HG02798 (cell line): ENCODE data around the gene DOCK9.
"Not testable (repeated sequence)": the region's sequence is repeated elsewhere in the genome, so short reads cannot be mapped to it uniquely, and the experiment has no call there.

Experiments
- ATAC-seq: cut with Tn5 transposase; IDR thresholded peaks from one replicate; pipeline ENCODE4 v1.9.1; 2021; ENCODE audit warnings: mild to moderate bottlenecking; ENCODE audit not compliant: unreplicated experiment, poor library complexity

The DOCK9 gene

GRCh38 chr13:98921015-98921580 is 56.8 kb downstream of the DOCK9 start:
- no peak for ATAC-seq

GRCh38 chr13:98919566-98919965 is 58.3 kb downstream of the DOCK9 start:
- ATAC-seq, result no peak

GRCh38 chr13:98918771-98919170 is 59.1 kb downstream of the DOCK9 start:
- no peak for ATAC-seq

GRCh38 chr13:98917116-98917515 is 60.7 kb downstream of the DOCK9 start:
- no peak for ATAC-seq

- ATAC-seq, result no peak
Measured at GRCh38 chr13:98916403-98916802, 61.5 kb downstream of the DOCK9 start.

DNA sequence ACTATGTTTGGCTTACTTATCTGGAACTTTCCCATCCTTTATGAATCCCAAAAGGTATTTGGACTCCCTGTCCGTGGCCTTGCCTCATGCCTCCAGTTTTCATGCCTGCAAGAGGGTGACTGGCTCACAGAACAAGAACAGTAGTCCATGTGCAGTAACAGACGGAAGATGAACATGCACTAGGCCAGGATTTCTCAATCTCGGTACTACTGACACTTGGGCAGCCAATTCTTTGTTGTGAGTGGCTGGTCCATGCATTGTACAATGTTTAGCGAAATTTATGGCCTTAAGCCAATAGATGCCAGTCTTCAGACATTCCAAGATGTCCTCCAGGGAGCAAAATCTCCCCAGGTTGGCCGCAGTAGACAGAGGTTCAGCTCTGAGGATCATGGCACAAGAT is 61.9 kb downstream of the DOCK9 start:
- ATAC-seq, result no peak

- ATAC-seq, result no peak
Measured at GRCh38 chr13:98915563-98915962, 62.3 kb downstream of the DOCK9 start.

DNA sequence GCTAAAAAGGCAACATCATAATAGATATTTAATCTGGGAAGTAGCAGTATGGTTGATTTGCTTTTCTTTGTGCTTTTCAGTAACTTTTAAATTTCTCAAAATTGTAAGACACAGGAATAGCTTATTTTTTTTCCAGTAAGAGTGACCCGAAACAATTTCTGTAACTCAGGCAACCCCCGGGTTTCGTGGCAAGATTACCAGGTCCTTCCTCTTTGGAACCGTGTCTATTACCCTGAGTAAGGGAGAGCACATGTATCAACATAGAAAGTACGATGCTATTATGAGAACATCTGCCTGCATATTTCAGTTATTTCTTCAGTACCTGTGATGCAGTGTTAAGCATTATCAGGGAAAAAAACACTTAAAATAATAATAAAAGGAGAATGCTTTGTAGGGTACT is 64.1 kb downstream of the DOCK9 start:
- no peak for ATAC-seq

DNA sequence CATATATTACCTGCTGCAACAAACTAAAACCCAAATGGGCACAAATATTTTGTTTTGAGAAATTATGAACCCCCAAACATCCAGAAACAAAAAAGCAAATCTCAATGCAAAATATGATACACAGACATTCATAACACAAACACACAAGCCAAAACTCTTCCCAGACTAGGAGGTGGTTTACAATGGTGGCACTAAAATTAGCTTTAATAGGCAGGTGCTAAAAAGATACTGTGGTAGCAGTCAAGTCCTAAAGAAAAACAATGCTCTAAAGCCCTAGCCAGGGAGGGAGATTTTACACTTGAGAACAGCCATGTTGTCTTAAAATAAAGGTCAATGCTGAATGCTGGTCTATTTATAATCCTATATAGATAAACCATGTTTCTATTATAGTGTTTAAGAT is 65.0 kb downstream of the DOCK9 start:
- no peak for ATAC-seq

- ATAC-seq, result no peak
Measured at GRCh38 chr13:98910501-98910951, 67.3 kb downstream of the DOCK9 start.

DNA sequence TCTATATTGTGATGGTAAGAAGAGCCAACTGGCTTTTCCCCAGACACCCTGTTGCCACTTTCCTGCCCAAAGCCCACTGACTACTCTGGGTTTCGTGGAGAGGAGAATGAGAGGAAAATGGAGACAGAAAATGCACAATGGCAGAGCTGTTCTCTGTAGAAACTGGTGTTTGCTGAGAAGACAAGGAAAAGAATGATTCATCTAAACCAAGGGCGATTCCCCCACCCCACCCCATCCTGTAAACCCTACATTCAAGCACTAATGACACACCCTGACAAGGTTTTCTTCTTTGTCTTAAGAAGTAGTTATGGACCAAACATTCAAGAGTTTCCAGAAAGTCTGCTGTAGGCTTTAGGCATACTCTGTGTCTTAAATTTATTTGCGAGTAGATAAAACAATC is 68.8 kb downstream of the DOCK9 start:
- ATAC-seq, result no peak

DNA sequence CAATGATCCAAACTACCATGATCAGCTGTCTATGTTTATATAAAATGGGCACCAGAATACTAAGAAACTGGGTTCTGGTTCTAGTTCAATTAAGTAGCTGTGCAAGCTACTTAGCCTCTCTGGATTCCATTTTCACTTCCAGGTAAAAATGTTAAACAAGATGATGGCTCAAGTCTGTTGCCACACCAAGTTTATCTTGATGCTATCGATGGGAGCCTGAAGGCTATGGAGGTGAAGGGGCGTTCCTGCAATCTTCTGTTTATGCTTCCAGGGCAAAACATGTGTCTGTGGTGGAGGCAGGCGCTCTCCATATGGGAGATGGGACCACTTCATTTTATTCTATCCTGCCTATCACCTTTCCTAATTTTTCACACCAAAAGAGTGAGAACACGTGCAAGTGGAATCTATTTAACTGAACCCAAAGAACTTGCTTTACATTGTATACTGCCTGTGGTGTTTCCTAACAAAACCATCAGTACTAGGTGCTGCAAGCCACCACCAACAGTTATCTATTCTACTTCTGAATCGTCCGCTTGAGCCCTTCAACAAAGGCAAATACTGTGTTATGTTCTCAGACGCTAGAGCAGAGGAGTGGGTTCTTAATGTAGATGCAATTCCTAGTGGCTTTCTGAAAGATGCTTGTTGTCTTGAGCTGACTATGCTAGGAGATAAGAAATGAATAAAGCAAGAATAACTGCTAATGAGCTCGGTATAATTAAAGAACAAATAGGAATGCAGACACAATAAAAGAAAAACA is 70.9 kb downstream of the DOCK9 start:
- ATAC-seq, result no peak

- ATAC-seq, result no peak
Measured at GRCh38 chr13:98905199-98905598, 72.7 kb downstream of the DOCK9 start.

DNA sequence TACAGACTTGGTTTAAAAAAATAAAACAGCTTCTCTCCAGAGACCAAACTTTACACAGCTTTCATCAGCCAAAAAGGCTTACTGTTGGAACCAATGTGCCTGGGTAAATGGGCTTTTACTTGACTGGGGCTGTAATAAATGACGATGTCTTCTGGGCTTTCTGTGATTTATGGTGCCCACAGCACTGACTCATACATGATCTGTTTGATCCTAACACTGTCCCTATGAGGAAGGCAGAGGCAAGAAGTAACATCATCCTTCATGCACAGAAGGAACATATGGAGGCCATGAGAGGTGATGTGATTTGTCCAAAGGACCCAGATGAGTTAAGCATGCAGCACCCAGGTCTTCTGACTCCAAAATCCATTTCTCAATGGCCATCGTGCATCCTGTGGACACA is 77.4 kb downstream of the DOCK9 start:
- no peak for ATAC-seq

DNA sequence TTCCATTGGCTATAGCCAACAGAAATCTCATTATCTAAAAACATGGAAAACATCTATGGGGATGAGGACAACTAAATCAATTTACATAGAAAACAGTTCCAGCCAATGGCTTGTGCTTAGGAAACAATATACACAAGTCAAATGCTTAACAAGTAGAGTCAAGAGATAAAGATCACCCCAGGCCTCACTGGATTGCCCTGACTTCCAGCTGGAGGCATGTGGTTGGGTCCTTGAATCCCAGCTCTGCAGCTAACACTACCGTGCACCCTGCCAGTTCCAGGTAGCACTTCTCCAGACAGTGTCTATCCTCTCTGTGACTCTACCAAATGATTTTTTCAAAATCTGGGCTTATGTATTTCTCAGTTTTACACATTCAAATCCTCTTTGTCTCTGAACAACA is 80.2 kb downstream of the DOCK9 start:
- no peak for ATAC-seq

DNA sequence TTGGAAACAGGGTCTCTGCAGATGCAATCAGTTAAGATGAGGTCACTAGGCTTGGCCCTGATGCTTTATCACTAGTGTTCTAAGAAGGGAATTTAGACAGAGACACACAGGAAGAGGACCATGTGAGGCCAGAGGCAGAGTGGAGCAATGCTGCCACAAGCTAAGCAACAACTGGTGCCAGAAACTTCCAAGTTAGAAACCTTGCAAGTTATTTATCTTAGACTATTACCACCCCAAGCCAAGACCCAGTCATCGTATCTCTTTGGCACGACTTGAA is 81.1 kb downstream of the DOCK9 start:
- ATAC-seq, result no peak

- no peak for ATAC-seq
Measured at GRCh38 chr13:98896083-98896867, 81.6 kb downstream of the DOCK9 start.

- not testable (repeated sequence) for ATAC-seq
Measured at GRCh38 chr13:98894814-98895213, 83.0 kb downstream of the DOCK9 start.

GRCh38 chr13:98893371-98893770 is 84.5 kb downstream of the DOCK9 start:
- no peak for ATAC-seq

DNA sequence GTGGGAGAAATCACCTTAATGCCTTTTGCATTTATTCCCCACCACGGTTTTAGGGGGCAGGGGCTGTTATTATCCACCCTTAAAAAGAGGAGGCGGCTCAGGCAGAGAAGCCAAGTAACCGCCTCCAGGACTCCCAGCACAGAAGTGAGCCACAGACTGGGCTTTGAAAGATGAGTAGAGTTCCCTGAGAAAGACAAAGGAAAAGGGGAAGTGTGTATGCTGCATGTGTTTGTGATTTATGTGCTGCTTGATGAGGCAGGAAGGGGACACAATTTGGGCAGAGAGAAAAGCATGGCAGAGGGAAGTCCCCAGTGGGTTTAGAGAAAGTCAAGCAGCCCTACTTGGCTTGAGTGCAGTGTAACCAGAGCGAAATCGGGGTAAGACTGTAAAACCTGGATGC is 85.0 kb downstream of the DOCK9 start:
- no peak for ATAC-seq

- ATAC-seq, result no peak
Measured at GRCh38 chr13:98892077-98892476, 85.8 kb downstream of the DOCK9 start.

DNA sequence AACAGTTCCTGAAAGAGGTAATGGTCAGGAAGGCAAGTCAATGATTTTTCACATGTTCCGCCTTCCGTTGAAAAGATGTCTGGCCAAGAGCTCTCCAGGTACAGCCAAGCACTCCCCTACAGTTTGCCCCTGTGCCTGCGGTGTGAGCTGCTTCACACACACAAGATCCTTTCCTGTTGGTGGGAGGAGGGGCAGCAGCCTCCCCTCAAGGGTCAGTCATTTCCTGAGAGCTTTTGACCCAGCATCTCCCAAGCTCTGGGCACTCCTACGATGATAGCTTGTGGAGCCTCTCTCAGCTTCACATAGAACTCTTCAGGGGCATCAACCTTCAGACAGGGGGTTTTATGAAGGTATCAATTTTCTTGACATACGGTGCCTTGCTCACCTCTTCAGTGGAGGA is 86.9 kb downstream of the DOCK9 start:
- ATAC-seq, result no peak
